PFSK-1 (cell line): ENCODE measurements around the gene LDB3.

Experiments used
- FOXP2 ChIP-seq: optimal IDR thresholded peaks from 2 replicates; pipeline ENCODE3; 2011; ENCODE audit warnings: borderline replicate concordance, control low read depth, inconsistent platforms; ENCODE audit not compliant: insufficient read depth; ENCODE audit errors: extremely low read length, extremely low read depth
- POLR2AphosphoS5 ChIP-seq: IDR thresholded peaks from 2 replicates; pipeline ENCODE4 v1.6.1; 2012; ENCODE audit warnings: low read depth, mild to moderate bottlenecking, control low read depth, low read length, moderate library complexity
- SIN3A ChIP-seq: IDR thresholded peaks from 2 replicates; pipeline ENCODE4 v1.6.1; 2012; ENCODE audit warnings: mild to moderate bottlenecking, low read length, moderate library complexity, borderline replicate concordance; ENCODE audit not compliant: insufficient read depth
- TAF1 ChIP-seq: IDR thresholded peaks from 2 replicates; pipeline ENCODE4 v1.6.1; 2012; ENCODE audit warnings: low read length, control low read depth, borderline replicate concordance; ENCODE audit not compliant: insufficient read depth
- TF ChIP-seq, protein P1 (sequence below), 2 experiments: IDR thresholded peaks; 2 replicates each; pipeline versions ENCODE4 v1.6.1 to v1.8.0; 2011 to 2012; ENCODE audit warnings: low read depth in 2 of 2, low read length in 2 of 2, control low read depth in 1 of 2, inconsistent platforms in 1 of 2, mild to moderate bottlenecking in 1 of 2, moderate library complexity in 1 of 2; ENCODE audit not compliant: insufficient read depth in 1 of 2

Gene LDB3

GRCh38 chr10:86686972-86687371, 18.7 kb downstream of the LDB3 start:
- no peak for TF ChIP-seq SIN3A
- no peak for TF ChIP-seq TAF1
- TF ChIP-seq POLR2AphosphoS5, result no peak
- TF ChIP-seq FOXP2, result no peak
- TF ChIP-seq, protein P1, sequence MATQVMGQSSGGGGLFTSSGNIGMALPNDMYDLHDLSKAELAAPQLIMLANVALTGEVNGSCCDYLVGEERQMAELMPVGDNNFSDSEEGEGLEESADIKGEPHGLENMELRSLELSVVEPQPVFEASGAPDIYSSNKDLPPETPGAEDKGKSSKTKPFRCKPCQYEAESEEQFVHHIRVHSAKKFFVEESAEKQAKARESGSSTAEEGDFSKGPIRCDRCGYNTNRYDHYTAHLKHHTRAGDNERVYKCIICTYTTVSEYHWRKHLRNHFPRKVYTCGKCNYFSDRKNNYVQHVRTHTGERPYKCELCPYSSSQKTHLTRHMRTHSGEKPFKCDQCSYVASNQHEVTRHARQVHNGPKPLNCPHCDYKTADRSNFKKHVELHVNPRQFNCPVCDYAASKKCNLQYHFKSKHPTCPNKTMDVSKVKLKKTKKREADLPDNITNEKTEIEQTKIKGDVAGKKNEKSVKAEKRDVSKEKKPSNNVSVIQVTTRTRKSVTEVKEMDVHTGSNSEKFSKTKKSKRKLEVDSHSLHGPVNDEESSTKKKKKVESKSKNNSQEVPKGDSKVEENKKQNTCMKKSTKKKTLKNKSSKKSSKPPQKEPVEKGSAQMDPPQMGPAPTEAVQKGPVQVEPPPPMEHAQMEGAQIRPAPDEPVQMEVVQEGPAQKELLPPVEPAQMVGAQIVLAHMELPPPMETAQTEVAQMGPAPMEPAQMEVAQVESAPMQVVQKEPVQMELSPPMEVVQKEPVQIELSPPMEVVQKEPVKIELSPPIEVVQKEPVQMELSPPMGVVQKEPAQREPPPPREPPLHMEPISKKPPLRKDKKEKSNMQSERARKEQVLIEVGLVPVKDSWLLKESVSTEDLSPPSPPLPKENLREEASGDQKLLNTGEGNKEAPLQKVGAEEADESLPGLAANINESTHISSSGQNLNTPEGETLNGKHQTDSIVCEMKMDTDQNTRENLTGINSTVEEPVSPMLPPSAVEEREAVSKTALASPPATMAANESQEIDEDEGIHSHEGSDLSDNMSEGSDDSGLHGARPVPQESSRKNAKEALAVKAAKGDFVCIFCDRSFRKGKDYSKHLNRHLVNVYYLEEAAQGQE (IDR thresholded peaks at IDR 0.05; ENCODE audit: insufficient read depth in 1 of 2, low read depth in 2 of 2, low read length in 2 of 2), result no peak

- TF ChIP-seq SIN3A (no peak), POLR2AphosphoS5 (no peak), FOXP2 (no peak), TAF1 (no peak)
- TF ChIP-seq, protein P1 (IDR thresholded peaks at IDR 0.05; ENCODE audit: insufficient read depth in 1 of 2, low read depth in 2 of 2, low read length in 2 of 2), result no peak
Observed at GRCh38 chr10:86687750-86688149, 19.4 kb downstream of the LDB3 start.

GRCh38 chr10:86688398-86688921, 20.1 kb downstream of the LDB3 start:
- TF ChIP-seq POLR2AphosphoS5, result no peak
- no peak for TF ChIP-seq TAF1
- no peak for TF ChIP-seq FOXP2
- TF ChIP-seq, protein P1 (IDR thresholded peaks at IDR 0.05; ENCODE audit: insufficient read depth in 1 of 2, low read depth in 2 of 2, low read length in 2 of 2), result no peak
- TF ChIP-seq SIN3A, result no peak

DNA sequence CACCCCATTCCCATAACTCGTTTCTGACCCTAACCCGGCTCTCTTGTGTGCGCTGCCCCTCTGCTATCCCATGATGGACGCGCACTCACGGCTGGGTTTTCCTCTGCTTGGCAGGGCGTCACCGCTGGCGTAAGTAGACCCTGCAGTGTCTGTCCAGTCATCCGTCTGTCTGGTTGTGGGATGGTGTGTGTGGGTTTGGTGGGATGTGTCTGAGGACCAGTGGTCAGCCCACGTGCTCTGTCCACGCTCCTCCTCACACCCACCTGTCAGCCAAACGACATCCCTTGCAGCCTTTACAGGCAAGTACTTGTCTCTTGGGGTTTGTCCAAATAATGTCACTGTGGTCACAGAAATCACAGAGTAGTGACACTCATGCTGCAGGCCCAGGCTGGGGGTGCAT, 20.8 kb downstream of the LDB3 start:
- TF ChIP-seq POLR2AphosphoS5 (no peak), SIN3A (no peak), FOXP2 (no peak), TAF1 (no peak)
- TF ChIP-seq, protein P1 (IDR thresholded peaks at IDR 0.05; ENCODE audit: insufficient read depth in 1 of 2, low read depth in 2 of 2, low read length in 2 of 2), result no peak

DNA sequence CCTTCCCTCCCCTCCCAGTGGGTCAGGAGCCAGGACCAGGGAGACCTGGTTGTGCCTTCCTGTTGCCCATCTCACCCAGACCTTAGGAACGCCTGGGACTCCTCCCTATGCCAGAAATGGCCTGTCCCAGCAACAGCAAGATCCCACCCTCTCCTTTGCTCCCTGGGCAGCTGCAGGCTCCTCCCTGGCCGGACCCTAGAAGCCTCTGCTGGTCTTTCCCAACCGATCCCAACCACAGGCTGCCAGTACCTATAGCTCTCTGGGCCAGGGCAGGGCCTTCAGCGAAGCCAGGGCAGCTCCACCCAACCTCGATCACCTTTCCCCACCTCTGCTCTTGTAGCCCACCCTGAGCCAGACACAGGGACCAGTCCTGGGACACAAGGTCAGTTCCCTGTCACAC, 21.9 kb downstream of the LDB3 start:
- TF ChIP-seq SIN3A (no peak), FOXP2 (no peak), POLR2AphosphoS5 (no peak), TAF1 (no peak)
- TF ChIP-seq, protein P1 (IDR thresholded peaks at IDR 0.05; ENCODE audit: insufficient read depth in 1 of 2, low read depth in 2 of 2, low read length in 2 of 2), result no peak
